Gastrocnemius medialis (tissue), 4 donors: ENCODE data around the gene CTIF.

Source experiments
- POLR2A ChIP-seq, 2 donors: fragments of 450-650 bp; IDR thresholded peaks; one replicate each; pipeline ENCODE4 v1.6.1; 2017; ENCODE audit warnings: antibody characterized with exemption in 2 of 2, mild to moderate bottlenecking in 2 of 2, moderate library complexity in 2 of 2
- TF ChIP-seq, protein P1 (sequence below), 5 experiments: fragments of 450-650 bp in 3 of 5; fragments of 200-600 bp in 2 of 5; sonication (generic) in 2 of 5; IDR thresholded peaks in 4 of 5; conservative IDR thresholded peaks in 1 of 5; 1 replicate in 4 of 5; 2 replicates in 1 of 5; pipeline ENCODE4 v1.5.1; 2016 to 2019; ENCODE audit warnings: antibody characterized with exemption in 5 of 5, mild to moderate bottlenecking in 3 of 5, moderate library complexity in 3 of 5

DNA sequence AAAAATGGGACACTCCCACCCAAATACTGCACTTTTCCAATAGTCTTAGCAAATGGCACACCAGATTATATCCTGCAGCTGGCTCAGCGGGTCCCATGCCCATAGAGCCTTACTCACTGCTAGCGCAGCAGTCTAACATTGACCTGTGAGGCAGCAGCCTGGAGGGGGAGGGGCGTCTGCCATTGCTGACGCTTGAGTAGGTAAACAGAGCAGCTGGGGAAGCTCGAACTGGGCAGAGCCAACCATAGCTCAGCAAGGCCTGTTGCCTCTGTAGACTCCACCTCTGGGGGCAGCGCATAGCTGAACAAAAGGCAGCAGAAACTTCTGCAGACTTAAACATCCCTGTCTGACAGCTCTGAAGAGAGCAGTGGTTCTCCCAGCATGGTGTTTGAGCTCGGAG is 110.4 kb downstream of the CTIF start:
- TF ChIP-seq, protein P1, sequence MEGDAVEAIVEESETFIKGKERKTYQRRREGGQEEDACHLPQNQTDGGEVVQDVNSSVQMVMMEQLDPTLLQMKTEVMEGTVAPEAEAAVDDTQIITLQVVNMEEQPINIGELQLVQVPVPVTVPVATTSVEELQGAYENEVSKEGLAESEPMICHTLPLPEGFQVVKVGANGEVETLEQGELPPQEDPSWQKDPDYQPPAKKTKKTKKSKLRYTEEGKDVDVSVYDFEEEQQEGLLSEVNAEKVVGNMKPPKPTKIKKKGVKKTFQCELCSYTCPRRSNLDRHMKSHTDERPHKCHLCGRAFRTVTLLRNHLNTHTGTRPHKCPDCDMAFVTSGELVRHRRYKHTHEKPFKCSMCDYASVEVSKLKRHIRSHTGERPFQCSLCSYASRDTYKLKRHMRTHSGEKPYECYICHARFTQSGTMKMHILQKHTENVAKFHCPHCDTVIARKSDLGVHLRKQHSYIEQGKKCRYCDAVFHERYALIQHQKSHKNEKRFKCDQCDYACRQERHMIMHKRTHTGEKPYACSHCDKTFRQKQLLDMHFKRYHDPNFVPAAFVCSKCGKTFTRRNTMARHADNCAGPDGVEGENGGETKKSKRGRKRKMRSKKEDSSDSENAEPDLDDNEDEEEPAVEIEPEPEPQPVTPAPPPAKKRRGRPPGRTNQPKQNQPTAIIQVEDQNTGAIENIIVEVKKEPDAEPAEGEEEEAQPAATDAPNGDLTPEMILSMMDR (IDR thresholded peaks at IDR 0.05 in 4 of 5, conservative IDR thresholded peaks at IDR 0.05 in 1 of 5), result no peak
- TF ChIP-seq POLR2A (IDR thresholded peaks at IDR 0.05), result no peak
